ELR (cell line): ENCODE measurements around the gene ALPP.
"Not testable (repeated sequence)": the region's sequence is repeated elsewhere in the genome, so short reads cannot be mapped to it uniquely, and the experiment has no call there.

Source experiments
- DNase-seq: peaks from one replicate; pipeline ENCODE4 v3.0.0-alpha.2; 2015; ENCODE audit warnings: low read depth

Gene ALPP

GRCh38 chr2:232363784-232364615 lies 14.6 kb upstream of the ALPP start:
- no peak for DNase-seq

GRCh38 chr2:232364806-232365594 lies 13.6 kb upstream of the ALPP start:
- not testable (repeated sequence) for DNase-seq

- peak; percentile 64 for DNase-seq
Observed at GRCh38 chr2:232365621-232366321, 12.8 kb upstream of the ALPP start.

- DNase-seq = not testable (repeated sequence)
Observed at GRCh38 chr2:232366461-232366860, 12.1 kb upstream of the ALPP start.

- DNase-seq = no peak
Observed at GRCh38 chr2:232367016-232367415, 11.5 kb upstream of the ALPP start.

- DNase-seq = no peak
Observed at GRCh38 chr2:232367591-232368233, 10.8 kb upstream of the ALPP start.

- DNase-seq = peak; percentile 62
Observed at GRCh38 chr2:232368311-232368731, 10.2 kb upstream of the ALPP start.

- DNase-seq = no peak
Observed at GRCh38 chr2:232369126-232369951, 9.2 kb upstream of the ALPP start.

- not testable (repeated sequence) for DNase-seq
Observed at GRCh38 chr2:232370007-232370406, 8.5 kb upstream of the ALPP start.

- DNase-seq = peak; percentile 84
Observed at GRCh38 chr2:232372231-232373208, 6.0 kb upstream of the ALPP start.

- DNase-seq = no peak
Observed at GRCh38 chr2:232374356-232374755, 4.2 kb upstream of the ALPP start.

GRCh38 chr2:232375164-232375563 lies 3.4 kb upstream of the ALPP start:
- DNase-seq = no peak

- no peak for DNase-seq
Observed at GRCh38 chr2:232376260-232376659, 2.3 kb upstream of the ALPP start.

- no peak for DNase-seq
Observed at GRCh38 chr2:232376713-232377112, 1.8 kb upstream of the ALPP start.

GRCh38 chr2:232377319-232377718 lies 1.2 kb upstream of the ALPP start:
- DNase-seq = no peak

GRCh38 chr2:232377841-232378734 lies 463 bp upstream of the ALPP start:
- DNase-seq = no peak

GRCh38 chr2:232379610-232380590 lies 1.3 kb downstream of the ALPP start:
- DNase-seq = not testable (repeated sequence)
